ENCODE measurements around the gene ACP3. TPM values are rescaled to one million over a fixed set of nuclear protein-coding genes. Genes with fewer than 3 reads are reported as not detected.

ACP3 gene
- total RNA-seq, 4 donors from 2014 or later = 22.1 to 83.6 (median 40.5) TPM

GRCh38 chr3:132354916-132355702 is 37.9 kb downstream of the ACP3 start:
- Histone ChIP-seq H3K4me3 (no peak overlapping the region), H3K9me3 (no peaks in the 10 kb centered on the region), H3K4me1 (no peaks in the 10 kb centered on the region), H3K27ac (no peak overlapping the region), H3K27me3 (no peaks in the 10 kb centered on the region), H3K36me3 (peaks cover 0 to 92% (median 0%) of the 10 kb centered on the region in 3 donors)
- no peak for DNase-seq
- WGBS, 2 donors = 72 to 76% methylated on average over 9 of the region's 9 CpGs
- TF ChIP-seq, protein P1, sequence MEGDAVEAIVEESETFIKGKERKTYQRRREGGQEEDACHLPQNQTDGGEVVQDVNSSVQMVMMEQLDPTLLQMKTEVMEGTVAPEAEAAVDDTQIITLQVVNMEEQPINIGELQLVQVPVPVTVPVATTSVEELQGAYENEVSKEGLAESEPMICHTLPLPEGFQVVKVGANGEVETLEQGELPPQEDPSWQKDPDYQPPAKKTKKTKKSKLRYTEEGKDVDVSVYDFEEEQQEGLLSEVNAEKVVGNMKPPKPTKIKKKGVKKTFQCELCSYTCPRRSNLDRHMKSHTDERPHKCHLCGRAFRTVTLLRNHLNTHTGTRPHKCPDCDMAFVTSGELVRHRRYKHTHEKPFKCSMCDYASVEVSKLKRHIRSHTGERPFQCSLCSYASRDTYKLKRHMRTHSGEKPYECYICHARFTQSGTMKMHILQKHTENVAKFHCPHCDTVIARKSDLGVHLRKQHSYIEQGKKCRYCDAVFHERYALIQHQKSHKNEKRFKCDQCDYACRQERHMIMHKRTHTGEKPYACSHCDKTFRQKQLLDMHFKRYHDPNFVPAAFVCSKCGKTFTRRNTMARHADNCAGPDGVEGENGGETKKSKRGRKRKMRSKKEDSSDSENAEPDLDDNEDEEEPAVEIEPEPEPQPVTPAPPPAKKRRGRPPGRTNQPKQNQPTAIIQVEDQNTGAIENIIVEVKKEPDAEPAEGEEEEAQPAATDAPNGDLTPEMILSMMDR (IDR thresholded peaks at IDR 0.05) = no peak
- TF ChIP-seq POLR2A (IDR thresholded peaks at IDR 0.05) = no peak
- intact Hi-C loops (cut with DNase I) = no loop called here

GRCh38 chr3:132356568-132356967 is 39.4 kb downstream of the ACP3 start:
- Histone ChIP-seq H3K4me1 (no peaks in the 10 kb centered on the region), H3K9me3 (no peaks in the 10 kb centered on the region), H3K36me3 (peaks cover 0 to 92% (median 0%) of the 10 kb centered on the region in 3 donors), H3K4me3 (no peak overlapping the region), H3K27ac (no peak overlapping the region), H3K27me3 (no peaks in the 10 kb centered on the region)
- no peak for DNase-seq
- 86 to 93% methylated on average over 4 to 5 of the region's 5 CpGs for WGBS, 2 donors
- TF ChIP-seq, protein P1 (IDR thresholded peaks at IDR 0.05) = no peak
- TF ChIP-seq POLR2A (IDR thresholded peaks at IDR 0.05) = no peak
- intact Hi-C loops (cut with DNase I) = no loop called here

- TF ChIP-seq, protein P1 (IDR thresholded peaks at IDR 0.05) = no peak
- TF ChIP-seq POLR2A (IDR thresholded peaks at IDR 0.05) = no peak
- Histone ChIP-seq H3K27me3 (no peaks in the 10 kb centered on the region), H3K4me1 (no peaks in the 10 kb centered on the region), H3K4me3 (no peak overlapping the region), H3K9me3 (no peaks in the 10 kb centered on the region), H3K36me3 (peaks cover 0 to 72% (median 0%) of the 10 kb centered on the region in 3 donors), H3K27ac (no peak overlapping the region)
- DNase-seq = no peak
- 80 to 100% methylated on average over 1 of the region's 1 CpG for WGBS, 2 donors
- intact Hi-C loops (cut with DNase I) = no loop called here
These were observed 43.5 kb downstream of the ACP3 start for GRCh38 chr3:132360717-132361116.

DNA sequence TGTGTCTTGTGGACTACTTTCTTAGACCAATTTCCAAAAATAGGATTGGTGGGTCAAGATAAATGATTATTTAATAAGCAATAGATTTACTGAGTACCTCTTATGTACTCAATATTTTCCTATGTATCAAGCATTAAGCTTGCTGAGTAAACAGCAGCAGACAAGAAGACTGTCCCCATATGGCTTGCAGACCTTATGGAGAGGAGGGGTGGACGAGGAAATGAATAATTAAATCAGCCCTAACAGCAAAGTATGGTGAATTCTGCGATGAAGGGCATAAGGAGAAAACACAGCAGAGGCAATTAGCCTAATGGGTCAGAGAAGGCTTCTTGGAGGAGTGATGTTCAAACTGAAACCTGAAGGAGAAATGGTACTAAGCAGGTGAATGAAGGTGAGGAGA is 45.1 kb downstream of the ACP3 start:
- no peak for DNase-seq
- no peak for TF ChIP-seq POLR2A (IDR thresholded peaks at IDR 0.05)
- Histone ChIP-seq H3K4me3 (no peak overlapping the region), H3K36me3 (peaks cover 0 to 63% (median 0%) of the 10 kb centered on the region in 3 donors), H3K4me1 (no peaks in the 10 kb centered on the region), H3K27me3 (no peaks in the 10 kb centered on the region), H3K9me3 (no peaks in the 10 kb centered on the region), H3K27ac (no peak overlapping the region)
- intact Hi-C loops (cut with DNase I) = no loop called here
- 67 to 85% methylated on average over 2 of the region's 2 CpGs for WGBS, 2 donors

GRCh38 chr3:132368515-132368914 is 51.3 kb downstream of the ACP3 start:
- no peak overlapping the region for H3K27ac ChIP-seq
- no peaks in the 10 kb centered on the region for H3K27me3 ChIP-seq
- no peaks in the 10 kb centered on the region for H3K4me1 ChIP-seq
- no peak for DNase-seq
- peaks cover 0 to 40% (median 0%) of the 10 kb centered on the region in 3 donors for H3K36me3 ChIP-seq
- intact Hi-C loops (cut with DNase I) = no loop called here
- no peaks in the 10 kb centered on the region for H3K9me3 ChIP-seq
- WGBS, 2 donors = 83 to 88% methylated on average over 2 of the region's 2 CpGs
- no peak overlapping the region for H3K4me3 ChIP-seq
- TF ChIP-seq, protein P1 (IDR thresholded peaks at IDR 0.05) = no peak
- no peak for TF ChIP-seq POLR2A (IDR thresholded peaks at IDR 0.05)
